ENCODE data around the gene RSPRY1. TPM values are rescaled to one million over a fixed set of nuclear protein-coding genes. Genes with fewer than 3 reads are reported as not detected.

The RSPRY1 gene
- total RNA-seq, 1 experiment from 2014 or later: 57.7 TPM

DNA sequence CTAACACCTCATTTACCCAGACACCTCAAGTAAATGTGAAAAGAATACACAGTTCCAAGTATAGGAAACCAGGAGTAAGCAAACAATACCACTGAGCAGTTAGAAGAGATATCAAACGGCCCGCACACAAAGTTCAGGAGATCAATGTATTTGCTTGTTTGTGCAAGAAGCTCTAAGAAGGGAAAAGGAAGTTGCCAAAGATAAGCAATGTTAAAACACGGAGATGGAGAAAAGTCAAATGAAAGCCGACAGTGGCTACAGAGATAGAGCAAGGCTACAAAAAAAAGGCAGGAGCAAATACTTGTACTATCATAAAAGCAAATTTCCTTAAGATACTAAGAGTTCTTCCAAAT is 29.8 kb upstream of the RSPRY1 start:
- intact Hi-C loops (cut with micrococcal nuclease; ENCODE audit: unreplicated experiment): no loop called here
- Mint-ChIP-seq H3K9me3 (ENCODE audit: unreplicated experiment) (no peaks in the 10 kb centered on the region), H3K4me3 (ENCODE audit: unreplicated experiment) (no peak overlapping the region), H3K4me1 (ENCODE audit: low read depth, unreplicated experiment) (peaks cover 12% of the 10 kb centered on the region), H3K27ac (ENCODE audit: unreplicated experiment) (no peak overlapping the region), H3K27me3 (ENCODE audit: insufficient read depth, unreplicated experiment) (no peaks in the 10 kb centered on the region), H3K36me3 (ENCODE audit: insufficient read depth, unreplicated experiment) (peaks cover 80% of the 10 kb centered on the region)
- H3K36me3 ChIP-seq (ENCODE audit: control insufficient read depth, insufficient read depth, low read length): peaks cover 9% of the 10 kb centered on the region
- CTCF ChIA-PET: no interaction called here
- H3K9me3 ChIP-seq: no peaks in the 10 kb centered on the region
- no peak overlapping the region for H3K4me3 ChIP-seq (ENCODE audit: low read depth, low read length)
- TF ChIP-seq, protein P1, sequence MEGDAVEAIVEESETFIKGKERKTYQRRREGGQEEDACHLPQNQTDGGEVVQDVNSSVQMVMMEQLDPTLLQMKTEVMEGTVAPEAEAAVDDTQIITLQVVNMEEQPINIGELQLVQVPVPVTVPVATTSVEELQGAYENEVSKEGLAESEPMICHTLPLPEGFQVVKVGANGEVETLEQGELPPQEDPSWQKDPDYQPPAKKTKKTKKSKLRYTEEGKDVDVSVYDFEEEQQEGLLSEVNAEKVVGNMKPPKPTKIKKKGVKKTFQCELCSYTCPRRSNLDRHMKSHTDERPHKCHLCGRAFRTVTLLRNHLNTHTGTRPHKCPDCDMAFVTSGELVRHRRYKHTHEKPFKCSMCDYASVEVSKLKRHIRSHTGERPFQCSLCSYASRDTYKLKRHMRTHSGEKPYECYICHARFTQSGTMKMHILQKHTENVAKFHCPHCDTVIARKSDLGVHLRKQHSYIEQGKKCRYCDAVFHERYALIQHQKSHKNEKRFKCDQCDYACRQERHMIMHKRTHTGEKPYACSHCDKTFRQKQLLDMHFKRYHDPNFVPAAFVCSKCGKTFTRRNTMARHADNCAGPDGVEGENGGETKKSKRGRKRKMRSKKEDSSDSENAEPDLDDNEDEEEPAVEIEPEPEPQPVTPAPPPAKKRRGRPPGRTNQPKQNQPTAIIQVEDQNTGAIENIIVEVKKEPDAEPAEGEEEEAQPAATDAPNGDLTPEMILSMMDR (IDR thresholded peaks at IDR 0.05; ENCODE audit: insufficient read depth in 1 of 2, low read depth in 1 of 2, low read length in 1 of 2, severe bottlenecking in 1 of 2, unreplicated experiment in 1 of 2): no peak
- H3K4me1 ChIP-seq: no peaks in the 10 kb centered on the region
- no peak for DNase-seq
- H3K27me3 ChIP-seq (replicated peaks; ENCODE audit: control insufficient read depth, insufficient read depth, low read length): no peaks in the 10 kb centered on the region
- POLR2A ChIA-PET: no interaction called here
- BruUV-seq (replicated peaks): no TSS peak

DNA sequence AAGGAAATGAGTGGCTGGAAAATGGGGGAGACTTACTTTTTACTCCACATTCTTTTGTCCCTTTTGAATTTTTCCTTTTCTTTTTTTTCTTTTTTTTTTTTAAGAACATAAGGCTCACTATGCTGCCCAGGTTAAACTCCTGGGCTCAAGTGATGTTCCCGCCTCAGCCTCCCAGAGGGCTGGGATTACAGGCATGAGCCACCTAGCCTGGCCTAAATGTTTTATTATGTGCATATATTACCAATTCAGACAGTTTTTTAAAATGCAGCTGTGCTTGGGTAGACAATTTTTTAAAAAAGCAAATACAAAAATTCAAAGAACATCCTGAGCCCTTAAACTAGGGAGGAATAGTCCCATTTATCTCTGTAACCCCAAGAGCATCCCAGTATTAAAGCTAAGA is 28.6 kb upstream of the RSPRY1 start:
- H3K4me3 ChIP-seq (ENCODE audit: low read depth, low read length): no peak overlapping the region
- peaks cover 9% of the 10 kb centered on the region for H3K36me3 ChIP-seq (ENCODE audit: control insufficient read depth, insufficient read depth, low read length)

DNA sequence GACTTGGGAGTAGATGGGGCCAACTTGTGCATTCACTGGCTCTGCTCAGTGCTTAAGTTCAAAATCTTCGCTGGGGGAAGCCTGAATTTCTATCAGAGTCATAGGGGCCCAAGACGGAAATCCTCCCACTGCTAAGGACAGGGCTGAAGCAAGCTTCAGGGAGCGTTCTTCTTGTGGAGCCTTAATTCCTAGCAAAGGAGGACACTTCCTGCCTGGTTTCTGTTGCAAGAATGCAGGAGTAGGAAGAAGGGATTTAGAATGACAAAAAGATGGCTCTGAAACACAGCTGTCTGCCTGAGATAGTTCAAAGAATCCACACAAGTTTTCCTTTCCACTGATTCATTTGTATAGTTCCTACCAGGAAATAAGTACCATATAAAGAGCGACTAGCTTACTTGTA is 26.7 kb upstream of the RSPRY1 start:
- Histone ChIP-seq H3K4me3 (ENCODE audit: low read depth, low read length) (no peak overlapping the region), H3K27me3 (replicated peaks; ENCODE audit: control insufficient read depth, insufficient read depth, low read length) (no peaks in the 10 kb centered on the region), H3K36me3 (ENCODE audit: control insufficient read depth, insufficient read depth, low read length) (peaks cover 3% of the 10 kb centered on the region; the same call in 1 of the 2 replicates), H3K9me3 (no peaks in the 10 kb centered on the region), H3K4me1 (no peaks in the 10 kb centered on the region)
- DNase-seq: no peak
- TF ChIP-seq, protein P1 (IDR thresholded peaks at IDR 0.05; ENCODE audit: insufficient read depth in 1 of 2, low read depth in 1 of 2, low read length in 1 of 2, severe bottlenecking in 1 of 2, unreplicated experiment in 1 of 2): no peak
- ChIA-PET CTCF (interaction anchor here (0.7 kb wide), 1 partner anchor 114 kb away, joined by 3 read pairs; no protein-coding TSS in a partner anchor), POLR2A (interaction anchor here (0.7 kb wide), 1 partner anchor 68 kb away, joined by 3 read pairs; no protein-coding TSS in a partner anchor)
- intact Hi-C loops (cut with micrococcal nuclease; ENCODE audit: unreplicated experiment): no loop called here
- H3K9me3 Mint-ChIP-seq (ENCODE audit: unreplicated experiment): no peaks in the 10 kb centered on the region
- peaks cover 12% of the 10 kb centered on the region for H3K4me1 Mint-ChIP-seq (ENCODE audit: low read depth, unreplicated experiment)
- no peaks in the 10 kb centered on the region for H3K27me3 Mint-ChIP-seq (ENCODE audit: insufficient read depth, unreplicated experiment)
- H3K36me3 Mint-ChIP-seq (ENCODE audit: insufficient read depth, unreplicated experiment): peaks cover 94% of the 10 kb centered on the region
- H3K27ac Mint-ChIP-seq (ENCODE audit: unreplicated experiment): no peak overlapping the region
- BruUV-seq (replicated peaks): no TSS peak
- no peak overlapping the region for H3K4me3 Mint-ChIP-seq (ENCODE audit: unreplicated experiment)

More for the DNA sequence above, 28.6 kb upstream of the RSPRY1 start:
- Histone ChIP-seq H3K27me3 (replicated peaks; ENCODE audit: control insufficient read depth, insufficient read depth, low read length) (no peaks in the 10 kb centered on the region), H3K4me1 (no peaks in the 10 kb centered on the region), H3K9me3 (no peaks in the 10 kb centered on the region)
- peaks cover 90% of the 10 kb centered on the region for H3K36me3 Mint-ChIP-seq (ENCODE audit: insufficient read depth, unreplicated experiment)
- peaks cover 12% of the 10 kb centered on the region for H3K4me1 Mint-ChIP-seq (ENCODE audit: low read depth, unreplicated experiment)
- ChIA-PET POLR2A (no interaction called here), CTCF (no interaction called here)
- intact Hi-C loops (cut with micrococcal nuclease; ENCODE audit: unreplicated experiment): no loop called here
- no peak for DNase-seq
- TF ChIP-seq, protein P1 (IDR thresholded peaks at IDR 0.05; ENCODE audit: insufficient read depth in 1 of 2, low read depth in 1 of 2, low read length in 1 of 2, severe bottlenecking in 1 of 2, unreplicated experiment in 1 of 2): no peak
- no TSS peak for BruUV-seq (replicated peaks)
- no peak overlapping the region for H3K27ac Mint-ChIP-seq (ENCODE audit: unreplicated experiment)
- no peaks in the 10 kb centered on the region for H3K27me3 Mint-ChIP-seq (ENCODE audit: insufficient read depth, unreplicated experiment)
- H3K4me3 Mint-ChIP-seq (ENCODE audit: unreplicated experiment): no peak overlapping the region
- H3K9me3 Mint-ChIP-seq (ENCODE audit: unreplicated experiment): no peaks in the 10 kb centered on the region

Data from Caco-2 (cell line).